ENCODE data around the gene PTK6. TPM values are rescaled to one million over a fixed set of nuclear protein-coding genes. Genes with fewer than 3 reads are reported as not detected.
A peak's percentile ranks its signal among the peaks of the same experiment; 100 is the strongest.
"Not testable (repeated sequence)": the region's sequence is repeated elsewhere in the genome, so short reads cannot be mapped to it uniquely, and the experiment has no call there.

PTK6 gene
- total and polyA plus RNA-seq, 2 donors = 0.19 to 2.7 TPM

GRCh38 chr20:63519668-63520503 is 17.3 kb downstream of the PTK6 start:
- Histone ChIP-seq H3K27me3 (ENCODE audit: control insufficient read depth in 2 of 2, insufficient read depth in 1 of 2, low read length in 1 of 2) (peaks cover 20 to 38% of the 10 kb centered on the region in 2 donors), H3K4me1 (ENCODE audit: control insufficient read depth in 2 of 2, insufficient read depth in 2 of 2, low read length in 2 of 2) (peaks cover 14 to 24% of the 10 kb centered on the region in 2 donors), H3K36me3 (ENCODE audit: control insufficient read depth in 2 of 2, insufficient read depth in 2 of 2, low read length in 1 of 2) (peaks cover 3 to 14% of the 10 kb centered on the region in 2 donors), H3K9me3 (ENCODE audit: control insufficient read depth in 2 of 2, insufficient read depth in 1 of 2, low read length in 1 of 2) (peaks cover 2 to 17% of the 10 kb centered on the region in 2 donors), H3K27ac (ENCODE audit: low read depth in 1 of 2, low read length in 1 of 2) (peak overlapping the region in 1 of 2 donors; percentile 74), H3K4me3 (ENCODE audit: low read length in 2 of 2) (peak overlapping the region; percentile 52 to 95)
- DNase-seq (ENCODE audit: low read depth in 6 of 9, low spot score in 9 of 9) = peak in 2 of 9 donors; percentile 13 to 32
- WGBS = 1% methylated on average over 72 of the region's 72 CpGs

- DNase-seq (ENCODE audit: low read depth in 6 of 9, low spot score in 9 of 9) = no peak
- WGBS = 81% methylated on average over 32 of the region's 32 CpGs
- Histone ChIP-seq H3K36me3 (ENCODE audit: control insufficient read depth in 2 of 2, insufficient read depth in 2 of 2, low read length in 1 of 2) (peaks cover 3 to 14% of the 10 kb centered on the region in 2 donors), H3K4me3 (ENCODE audit: low read length in 2 of 2) (peak overlapping the region; percentile 52 to 95), H3K9me3 (ENCODE audit: control insufficient read depth in 2 of 2, insufficient read depth in 1 of 2, low read length in 1 of 2) (peaks cover 2 to 17% of the 10 kb centered on the region in 2 donors), H3K4me1 (ENCODE audit: control insufficient read depth in 2 of 2, insufficient read depth in 2 of 2, low read length in 2 of 2) (peaks cover 14 to 24% of the 10 kb centered on the region in 2 donors), H3K27ac (ENCODE audit: low read depth in 1 of 2, low read length in 1 of 2) (no peak overlapping the region), H3K27me3 (ENCODE audit: control insufficient read depth in 2 of 2, insufficient read depth in 1 of 2, low read length in 1 of 2) (peaks cover 20 to 38% of the 10 kb centered on the region in 2 donors)
Measured at GRCh38 chr20:63518946-63519667, 18.1 kb downstream of the PTK6 start.

GRCh38 chr20:63518351-63518861 is 18.8 kb downstream of the PTK6 start:
- peaks cover 2 to 10% of the 10 kb centered on the region in 2 donors for H3K9me3 ChIP-seq (ENCODE audit: control insufficient read depth in 2 of 2, insufficient read depth in 1 of 2, low read length in 1 of 2)
- WGBS = 87% methylated on average over 20 of the region's 20 CpGs
- H3K27ac ChIP-seq (ENCODE audit: low read depth in 1 of 2, low read length in 1 of 2) = no peak overlapping the region
- H3K27me3 ChIP-seq (ENCODE audit: control insufficient read depth in 2 of 2, insufficient read depth in 1 of 2, low read length in 1 of 2) = peaks cover 20 to 38% of the 10 kb centered on the region in 2 donors
- DNase-seq (ENCODE audit: low read depth in 6 of 9, low spot score in 9 of 9) = no peak
- H3K4me1 ChIP-seq (ENCODE audit: control insufficient read depth in 2 of 2, insufficient read depth in 2 of 2, low read length in 2 of 2) = peaks cover 14 to 24% of the 10 kb centered on the region in 2 donors
- H3K36me3 ChIP-seq (ENCODE audit: control insufficient read depth in 2 of 2, insufficient read depth in 2 of 2, low read length in 1 of 2) = peaks cover 3 to 14% of the 10 kb centered on the region in 2 donors
- no peak overlapping the region for H3K4me3 ChIP-seq (ENCODE audit: low read length in 2 of 2)

- no peak for DNase-seq (ENCODE audit: low read depth in 6 of 9, low spot score in 9 of 9)
- Histone ChIP-seq H3K36me3 (ENCODE audit: control insufficient read depth in 2 of 2, insufficient read depth in 2 of 2, low read length in 1 of 2) (peaks cover 2 to 8% of the 10 kb centered on the region in 2 donors), H3K27me3 (ENCODE audit: control insufficient read depth in 2 of 2, insufficient read depth in 1 of 2, low read length in 1 of 2) (peaks cover 20 to 39% of the 10 kb centered on the region in 2 donors), H3K4me1 (ENCODE audit: control insufficient read depth in 2 of 2, insufficient read depth in 2 of 2, low read length in 2 of 2) (peaks cover 14 to 24% of the 10 kb centered on the region in 2 donors), H3K9me3 (ENCODE audit: control insufficient read depth in 2 of 2, insufficient read depth in 1 of 2, low read length in 1 of 2) (peaks cover 0 to 3% of the 10 kb centered on the region in 2 donors), H3K27ac (ENCODE audit: low read depth in 1 of 2, low read length in 1 of 2) (no peak overlapping the region), H3K4me3 (ENCODE audit: low read length in 2 of 2) (no peak overlapping the region)
- WGBS = 94% methylated on average over 32 of the region's 32 CpGs
Measured at GRCh38 chr20:63517376-63518309, 19.5 kb downstream of the PTK6 start.

- not testable (repeated sequence) for H3K4me1 ChIP-seq (ENCODE audit: control insufficient read depth in 2 of 2, insufficient read depth in 2 of 2, low read length in 2 of 2); H3K27ac ChIP-seq (ENCODE audit: low read depth in 1 of 2, low read length in 1 of 2); DNase-seq (ENCODE audit: low read depth in 6 of 9, low spot score in 9 of 9); H3K9me3 ChIP-seq (ENCODE audit: control insufficient read depth in 2 of 2, insufficient read depth in 1 of 2, low read length in 1 of 2); H3K4me3 ChIP-seq (ENCODE audit: low read length in 2 of 2); H3K36me3 ChIP-seq (ENCODE audit: control insufficient read depth in 2 of 2, insufficient read depth in 2 of 2, low read length in 1 of 2)
- peaks cover 14 to 37% of the 10 kb centered on the region in 2 donors for H3K27me3 ChIP-seq (ENCODE audit: control insufficient read depth in 2 of 2, insufficient read depth in 1 of 2, low read length in 1 of 2)
- 51% methylated on average over 10 of the region's 10 CpGs for WGBS
Measured at GRCh38 chr20:63514520-63514919, 22.7 kb downstream of the PTK6 start.

- Histone ChIP-seq H3K9me3 (ENCODE audit: control insufficient read depth in 2 of 2, insufficient read depth in 1 of 2, low read length in 1 of 2) (peaks cover 0 to 3% of the 10 kb centered on the region in 2 donors), H3K4me1 (ENCODE audit: control insufficient read depth in 2 of 2, insufficient read depth in 2 of 2, low read length in 2 of 2) (no peaks in the 10 kb centered on the region), H3K27ac (ENCODE audit: low read depth in 1 of 2, low read length in 1 of 2) (no peak overlapping the region), H3K4me3 (ENCODE audit: low read length in 2 of 2) (no peak overlapping the region), H3K36me3 (ENCODE audit: control insufficient read depth in 2 of 2, insufficient read depth in 2 of 2, low read length in 1 of 2) (no peaks in the 10 kb centered on the region), H3K27me3 (ENCODE audit: control insufficient read depth in 2 of 2, insufficient read depth in 1 of 2, low read length in 1 of 2) (peaks cover 2 to 26% of the 10 kb centered on the region in 2 donors)
- DNase-seq (ENCODE audit: low read depth in 6 of 9, low spot score in 9 of 9) = no peak
- WGBS = 94% methylated on average over 3 of the region's 3 CpGs
Measured at GRCh38 chr20:63513207-63513606, 24.0 kb downstream of the PTK6 start.

- no peak for DNase-seq (ENCODE audit: low read depth in 6 of 9, low spot score in 9 of 9)
- Histone ChIP-seq H3K36me3 (ENCODE audit: control insufficient read depth in 2 of 2, insufficient read depth in 2 of 2, low read length in 1 of 2) (no peaks in the 10 kb centered on the region), H3K9me3 (ENCODE audit: control insufficient read depth in 2 of 2, insufficient read depth in 1 of 2, low read length in 1 of 2) (peaks cover 3 to 16% of the 10 kb centered on the region in 2 donors), H3K4me3 (ENCODE audit: low read length in 2 of 2) (no peak overlapping the region), H3K4me1 (ENCODE audit: control insufficient read depth in 2 of 2, insufficient read depth in 2 of 2, low read length in 2 of 2) (no peaks in the 10 kb centered on the region), H3K27ac (ENCODE audit: low read depth in 1 of 2, low read length in 1 of 2) (no peak overlapping the region), H3K27me3 (ENCODE audit: control insufficient read depth in 2 of 2, insufficient read depth in 1 of 2, low read length in 1 of 2) (peaks cover 0 to 16% of the 10 kb centered on the region in 2 donors)
- WGBS = 95% methylated on average over 9 of the region's 9 CpGs
Measured at GRCh38 chr20:63509088-63509564, 28.1 kb downstream of the PTK6 start.

GRCh38 chr20:63508072-63508768 is 29.0 kb downstream of the PTK6 start:
- Histone ChIP-seq H3K4me3 (ENCODE audit: low read length in 2 of 2) (no peak overlapping the region), H3K27me3 (ENCODE audit: control insufficient read depth in 2 of 2, insufficient read depth in 1 of 2, low read length in 1 of 2) (peaks cover 0 to 21% of the 10 kb centered on the region in 2 donors), H3K27ac (ENCODE audit: low read depth in 1 of 2, low read length in 1 of 2) (no peak overlapping the region), H3K4me1 (ENCODE audit: control insufficient read depth in 2 of 2, insufficient read depth in 2 of 2, low read length in 2 of 2) (no peaks in the 10 kb centered on the region), H3K9me3 (ENCODE audit: control insufficient read depth in 2 of 2, insufficient read depth in 1 of 2, low read length in 1 of 2) (peaks cover 3 to 16% of the 10 kb centered on the region in 2 donors), H3K36me3 (ENCODE audit: control insufficient read depth in 2 of 2, insufficient read depth in 2 of 2, low read length in 1 of 2) (no peaks in the 10 kb centered on the region)
- no peak for DNase-seq (ENCODE audit: low read depth in 6 of 9, low spot score in 9 of 9)
- WGBS = 87% methylated on average over 33 of the region's 33 CpGs
